CD4-positive, alpha-beta T cell treated with Interleukin-4 for 4 hours (primary cell): ENCODE measurements around the gene CHST8.
"Not testable (repeated sequence)": the region's sequence is repeated elsewhere in the genome, so short reads cannot be mapped to it uniquely, and the experiment has no call there.

ENCODE experiments used
- DNase-seq: peaks from one replicate; pipeline ENCODE4 v3.0.0-alpha.2; 2020

The CHST8 gene, protein sequence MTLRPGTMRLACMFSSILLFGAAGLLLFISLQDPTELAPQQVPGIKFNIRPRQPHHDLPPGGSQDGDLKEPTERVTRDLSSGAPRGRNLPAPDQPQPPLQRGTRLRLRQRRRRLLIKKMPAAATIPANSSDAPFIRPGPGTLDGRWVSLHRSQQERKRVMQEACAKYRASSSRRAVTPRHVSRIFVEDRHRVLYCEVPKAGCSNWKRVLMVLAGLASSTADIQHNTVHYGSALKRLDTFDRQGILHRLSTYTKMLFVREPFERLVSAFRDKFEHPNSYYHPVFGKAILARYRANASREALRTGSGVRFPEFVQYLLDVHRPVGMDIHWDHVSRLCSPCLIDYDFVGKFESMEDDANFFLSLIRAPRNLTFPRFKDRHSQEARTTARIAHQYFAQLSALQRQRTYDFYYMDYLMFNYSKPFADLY

GRCh38 chr19:33621811-33622504, at the start of gene CHST8:
Gene CHST8, plus strand, starts transcription at chr19:33621953. Its CDS starts 67,309 bp downstream, at chr19:33689262.
- DNase-seq, result no peak

GRCh38 chr19:33572929-33573328, 48.8 kb upstream of the CHST8 start:
- no peak for DNase-seq

- no peak for DNase-seq
Measured at GRCh38 chr19:33574824-33575223, 46.9 kb upstream of the CHST8 start.

- DNase-seq, result no peak
Measured at GRCh38 chr19:33578697-33579096, 43.1 kb upstream of the CHST8 start.

GRCh38 chr19:33580026-33580644, 41.6 kb upstream of the CHST8 start:
- no peak for DNase-seq

DNA sequence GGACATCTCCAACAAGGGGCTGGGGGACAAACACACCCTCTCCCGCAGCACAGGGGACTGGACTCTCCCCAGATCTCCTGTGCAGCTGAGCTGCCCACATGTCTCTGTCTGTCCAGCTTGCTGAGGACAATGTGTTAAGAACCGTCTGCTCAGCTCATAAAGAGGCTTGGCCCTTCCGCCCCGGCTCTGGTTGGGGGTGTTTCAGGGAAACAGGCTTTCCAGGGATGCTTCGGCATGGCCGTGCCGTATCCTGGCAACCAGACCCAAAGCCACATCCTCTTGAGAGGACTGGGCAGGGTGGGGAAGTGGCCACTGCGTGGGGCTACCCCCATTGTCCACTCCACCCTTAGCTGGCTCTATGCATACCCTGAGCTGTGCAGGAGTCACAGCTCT, 41.1 kb upstream of the CHST8 start:
- DNase-seq, result no peak

DNA sequence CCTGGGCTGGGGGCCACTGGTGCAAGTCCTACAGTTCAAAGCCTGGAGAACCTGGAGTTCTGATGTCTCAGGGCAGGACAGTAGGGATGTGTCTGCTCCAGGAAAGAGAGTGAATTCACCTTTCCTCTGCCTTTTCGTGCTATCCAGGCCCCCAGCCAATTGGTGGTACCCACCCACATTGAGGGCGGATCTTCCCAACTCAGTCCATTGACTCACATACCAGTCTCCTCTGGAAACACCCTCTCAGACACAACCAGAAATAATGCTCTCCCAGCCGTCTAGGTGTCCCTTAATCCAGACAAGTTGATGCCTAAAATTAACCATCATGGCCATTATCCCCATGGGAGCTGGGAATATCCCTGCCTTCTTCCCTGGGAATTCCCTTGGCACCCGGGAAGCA, 38.8 kb upstream of the CHST8 start:
- DNase-seq, result no peak

DNA sequence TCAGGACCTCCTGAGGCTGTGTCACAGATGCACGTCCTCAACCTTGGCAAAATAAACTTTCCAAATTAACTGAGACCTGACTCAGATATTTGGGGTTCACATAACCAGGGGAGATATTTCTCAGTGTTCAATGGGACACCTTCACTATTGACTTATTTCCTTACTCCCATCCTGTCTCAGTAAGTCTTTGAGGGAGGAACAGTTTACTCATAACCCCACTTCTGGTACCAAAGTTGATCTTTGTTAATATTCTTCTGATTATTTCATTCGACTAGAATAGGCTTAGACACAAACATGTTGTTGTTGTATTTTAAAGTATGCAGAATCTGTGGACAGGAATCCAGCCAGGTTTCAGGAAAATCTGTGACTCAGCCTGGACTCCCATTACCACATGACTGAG, 34.6 kb upstream of the CHST8 start:
- no peak for DNase-seq

DNA sequence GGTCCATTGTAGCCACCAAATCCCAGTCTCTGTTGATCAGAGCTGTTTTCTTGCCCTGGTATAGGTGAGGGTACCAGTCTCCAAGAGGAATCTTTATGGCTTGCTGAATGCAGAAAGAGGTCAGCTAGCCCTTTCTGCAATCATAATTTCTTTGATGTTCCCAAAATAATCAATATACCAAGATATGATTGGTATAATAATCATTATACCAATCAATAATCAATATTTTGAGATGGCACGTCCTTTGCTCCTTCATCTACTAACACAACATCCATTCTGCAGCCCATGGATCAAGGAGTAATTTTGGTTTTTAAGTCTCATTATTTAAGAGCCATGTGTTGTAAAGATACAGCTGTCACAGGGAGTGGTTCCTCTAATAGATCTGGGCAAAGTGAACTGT, 31.5 kb upstream of the CHST8 start:
- DNase-seq, result no peak

GRCh38 chr19:33595783-33596182, 26.0 kb upstream of the CHST8 start:
- DNase-seq, result no peak

- no peak for DNase-seq
Measured at GRCh38 chr19:33601583-33601982, 20.2 kb upstream of the CHST8 start.

GRCh38 chr19:33602576-33603204, 19.1 kb upstream of the CHST8 start:
- no peak for DNase-seq

DNA sequence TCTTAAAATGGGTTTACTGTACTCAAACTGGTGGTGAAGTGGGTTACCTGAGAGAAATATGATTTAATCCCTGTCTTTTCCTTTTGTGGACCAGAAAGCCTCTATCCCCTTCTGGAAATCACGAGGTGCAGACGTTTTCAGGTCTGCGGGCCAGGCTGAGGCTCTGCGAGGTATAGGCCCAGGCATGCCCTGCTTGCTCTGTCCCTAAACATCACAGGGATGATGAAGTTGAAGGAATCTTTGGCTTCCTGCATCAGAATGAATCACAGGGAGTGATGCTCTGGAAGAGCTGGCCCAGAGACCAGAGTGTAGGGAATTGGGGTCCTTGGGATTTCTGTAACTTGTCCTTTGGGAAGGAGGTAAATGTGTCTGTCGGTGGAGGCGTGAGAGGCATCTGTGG, 18.4 kb upstream of the CHST8 start:
- no peak for DNase-seq

- no peak for DNase-seq
Measured at GRCh38 chr19:33604651-33605050, 17.1 kb upstream of the CHST8 start.

- not testable (repeated sequence) for DNase-seq
Measured at GRCh38 chr19:33605803-33606295, 15.9 kb upstream of the CHST8 start.

- DNase-seq, result no peak
Measured at GRCh38 chr19:33606556-33606955, 15.2 kb upstream of the CHST8 start.

- DNase-seq, result no peak
Measured at GRCh38 chr19:33609353-33609752, 12.4 kb upstream of the CHST8 start.

GRCh38 chr19:33610588-33610987, 11.2 kb upstream of the CHST8 start:
- no peak for DNase-seq

- no peak for DNase-seq
Measured at GRCh38 chr19:33612928-33613619, 8.7 kb upstream of the CHST8 start.

GRCh38 chr19:33613620-33614000, 8.1 kb upstream of the CHST8 start:
- DNase-seq, result no peak

DNA sequence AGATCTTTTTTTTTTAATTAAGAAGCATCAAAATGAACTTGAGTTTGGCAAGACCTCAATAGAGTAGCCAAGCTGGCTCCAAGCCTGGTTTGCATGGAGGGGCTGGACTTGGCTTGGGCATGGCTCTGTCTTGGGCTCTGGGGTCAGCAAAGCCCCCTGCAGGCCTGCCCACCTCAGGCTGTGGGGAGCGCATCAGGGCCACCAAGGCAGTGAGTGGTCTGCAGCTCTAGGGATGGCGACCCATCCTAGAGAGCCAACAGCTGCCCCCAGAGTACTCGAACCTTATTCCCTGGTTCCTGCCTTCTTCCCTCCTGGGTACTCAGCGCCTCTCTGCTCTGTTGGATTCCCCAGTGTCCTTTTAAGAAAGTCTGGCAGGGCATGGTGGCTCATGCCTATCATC, 5.4 kb upstream of the CHST8 start:
- DNase-seq, result no peak

DNA sequence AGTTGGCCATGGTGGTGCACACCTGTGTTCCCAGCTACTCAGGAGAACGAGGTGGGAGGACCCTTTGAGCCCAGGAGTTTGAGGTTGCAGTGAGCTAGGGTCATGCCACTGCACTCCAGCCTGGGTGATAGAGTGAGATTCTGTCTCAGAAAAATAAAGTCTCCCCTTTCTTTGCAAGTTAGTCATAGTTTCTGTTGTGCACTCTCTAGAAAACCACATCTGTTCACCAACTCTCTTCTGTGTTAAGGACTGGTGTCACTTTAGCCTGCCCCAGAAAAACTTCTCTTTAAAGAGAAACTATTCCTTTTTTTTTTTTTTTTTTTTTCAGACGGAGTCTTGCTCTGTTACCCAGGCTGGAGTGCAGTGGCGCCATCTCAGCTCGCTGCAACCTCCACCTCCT, 4.9 kb upstream of the CHST8 start:
- DNase-seq, result no peak

- not testable (repeated sequence) for DNase-seq
Measured at GRCh38 chr19:33618363-33618762, 3.4 kb upstream of the CHST8 start.
